ENCODE measurements around the gene PDCD2L.

DNA sequence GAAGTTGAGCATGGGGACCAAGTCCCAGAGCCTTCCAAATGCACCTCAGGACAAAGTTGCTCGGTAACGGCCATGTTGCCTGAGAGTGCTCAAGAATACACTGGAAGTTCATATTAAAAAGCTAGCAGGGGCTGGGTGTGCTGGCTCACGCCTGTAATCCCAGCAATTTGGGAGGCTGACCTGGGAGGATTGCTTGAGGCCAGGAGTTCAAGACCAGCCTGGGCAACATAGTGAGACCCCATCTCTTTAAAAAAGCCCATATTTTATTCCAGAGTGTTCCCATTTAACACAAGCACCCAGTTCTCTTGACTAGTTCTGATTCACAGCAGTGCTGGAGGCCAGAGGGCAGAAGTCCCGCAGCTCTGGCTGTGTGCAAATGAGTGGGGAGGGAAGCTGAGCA is 47.3 kb upstream of the PDCD2L start:
- TF ChIP-seq, protein P1, sequence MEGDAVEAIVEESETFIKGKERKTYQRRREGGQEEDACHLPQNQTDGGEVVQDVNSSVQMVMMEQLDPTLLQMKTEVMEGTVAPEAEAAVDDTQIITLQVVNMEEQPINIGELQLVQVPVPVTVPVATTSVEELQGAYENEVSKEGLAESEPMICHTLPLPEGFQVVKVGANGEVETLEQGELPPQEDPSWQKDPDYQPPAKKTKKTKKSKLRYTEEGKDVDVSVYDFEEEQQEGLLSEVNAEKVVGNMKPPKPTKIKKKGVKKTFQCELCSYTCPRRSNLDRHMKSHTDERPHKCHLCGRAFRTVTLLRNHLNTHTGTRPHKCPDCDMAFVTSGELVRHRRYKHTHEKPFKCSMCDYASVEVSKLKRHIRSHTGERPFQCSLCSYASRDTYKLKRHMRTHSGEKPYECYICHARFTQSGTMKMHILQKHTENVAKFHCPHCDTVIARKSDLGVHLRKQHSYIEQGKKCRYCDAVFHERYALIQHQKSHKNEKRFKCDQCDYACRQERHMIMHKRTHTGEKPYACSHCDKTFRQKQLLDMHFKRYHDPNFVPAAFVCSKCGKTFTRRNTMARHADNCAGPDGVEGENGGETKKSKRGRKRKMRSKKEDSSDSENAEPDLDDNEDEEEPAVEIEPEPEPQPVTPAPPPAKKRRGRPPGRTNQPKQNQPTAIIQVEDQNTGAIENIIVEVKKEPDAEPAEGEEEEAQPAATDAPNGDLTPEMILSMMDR (IDR thresholded peaks at IDR 0.05) = no peak
- no peak for TF ChIP-seq ZFX (IDR thresholded peaks at IDR 0.05; ENCODE audit: borderline replicate concordance)

All from 22Rv1 (cell line).